ENCODE measurements around the gene OR2V2. TPM values are rescaled to one million over a fixed set of nuclear protein-coding genes. Genes with fewer than 3 reads are reported as not detected.

The OR2V2 gene
- total RNA-seq, 6 experiments from 2014 or later: not detected

- Histone ChIP-seq H3K27me3 (no peaks in the 10 kb centered on the region), H3K9me3 (no peaks in the 10 kb centered on the region), H3K36me3 (no peaks in the 10 kb centered on the region), H3K27ac (no peak overlapping the region), H3K4me3 (no peak overlapping the region), H3K4me1 (peaks cover 0 to 19% (median 2%) of the 10 kb centered on the region in 4 donors)
- WGBS (ENCODE audit: insufficient coverage, low coverage, low lambda C conversion rate, missing lambda C conversion rate): 74% methylated on average over 5 of the region's 12 CpGs
- TF ChIP-seq CTCF (IDR thresholded peaks at IDR 0.05): no peak
- no peak for TF ChIP-seq POLR2A (IDR thresholded peaks at IDR 0.05)
- no peak for DNase-seq
- ATAC-seq: no peak
- intact Hi-C loops (cut with DNase I): no loop called here
These were observed 52.7 kb downstream of the OR2V2 start for GRCh38 chr5:181199881-181200638.

- 76% methylated on average over 2 of the region's 4 CpGs for WGBS (ENCODE audit: insufficient coverage, low coverage, low lambda C conversion rate, missing lambda C conversion rate)
- Histone ChIP-seq H3K4me3 (no peak overlapping the region), H3K4me1 (peaks cover 0 to 25% (median 5%) of the 10 kb centered on the region in 4 donors), H3K36me3 (no peaks in the 10 kb centered on the region), H3K9me3 (no peaks in the 10 kb centered on the region), H3K27ac (no peak overlapping the region), H3K27me3 (no peaks in the 10 kb centered on the region)
- DNase-seq: no peak
- TF ChIP-seq POLR2A (IDR thresholded peaks at IDR 0.05) (no peak), CTCF (IDR thresholded peaks at IDR 0.05) (no peak)
- intact Hi-C loops (cut with DNase I): no loop called here
- ATAC-seq: no peak
These were observed 53.4 kb downstream of the OR2V2 start for GRCh38 chr5:181200816-181201215.

- no peaks in the 10 kb centered on the region for H3K9me3 ChIP-seq
- H3K36me3 ChIP-seq: no peaks in the 10 kb centered on the region
- H3K4me3 ChIP-seq: no peak overlapping the region
- TF ChIP-seq POLR2A (IDR thresholded peaks at IDR 0.05): no peak
- intact Hi-C loops (cut with DNase I): no loop called here
- WGBS (ENCODE audit: insufficient coverage, low coverage, low lambda C conversion rate, missing lambda C conversion rate): 43% methylated on average over 11 of the region's 11 CpGs
- DNase-seq (no peak), ATAC-seq (peak in 2 of 4 donors; percentile 9 to 25)
- no peak overlapping the region for H3K27ac ChIP-seq
- H3K27me3 ChIP-seq: no peaks in the 10 kb centered on the region
- peaks cover 0 to 30% (median 9%) of the 10 kb centered on the region in 4 donors for H3K4me1 ChIP-seq
These were observed 55.8 kb downstream of the OR2V2 start for GRCh38 chr5:181203093-181203711.

GRCh38 chr5:181203777-181204112 lies 56.4 kb downstream of the OR2V2 start:
- no peak for TF ChIP-seq POLR2A (IDR thresholded peaks at IDR 0.05)
- TF ChIP-seq CTCF (IDR thresholded peaks at IDR 0.05): no peak
- no peaks in the 10 kb centered on the region for H3K27me3 ChIP-seq

More at GRCh38 chr5:181203777-181204112, 56.4 kb downstream of the OR2V2 start:
- WGBS (ENCODE audit: insufficient coverage, low coverage, low lambda C conversion rate, missing lambda C conversion rate): 6% methylated on average over 8 of the region's 17 CpGs
- ATAC-seq (no peak), DNase-seq (no peak)
- peak overlapping the region in 2 of 3 donors; percentile 38 to 43 for H3K4me3 ChIP-seq
- H3K27ac ChIP-seq: no peak overlapping the region
- peaks cover 0 to 30% (median 9%) of the 10 kb centered on the region in 4 donors for H3K4me1 ChIP-seq
- H3K36me3 ChIP-seq: no peaks in the 10 kb centered on the region
- H3K9me3 ChIP-seq: no peaks in the 10 kb centered on the region
- intact Hi-C loops (cut with DNase I): no loop called here

All from right lobe of liver (tissue), 6 donors.